HG03439 (cell line): ENCODE data around the gene TPSG1.
"Not testable (repeated sequence)": the region's sequence is repeated elsewhere in the genome, so short reads cannot be mapped to it uniquely, and the experiment has no call there.

ENCODE experiments used
- ATAC-seq: cut with Tn5 transposase; IDR thresholded peaks from one replicate; pipeline ENCODE4 v1.9.1; 2021; ENCODE audit warnings: mild to moderate bottlenecking, moderate library complexity; ENCODE audit not compliant: unreplicated experiment

Gene TPSG1

DNA sequence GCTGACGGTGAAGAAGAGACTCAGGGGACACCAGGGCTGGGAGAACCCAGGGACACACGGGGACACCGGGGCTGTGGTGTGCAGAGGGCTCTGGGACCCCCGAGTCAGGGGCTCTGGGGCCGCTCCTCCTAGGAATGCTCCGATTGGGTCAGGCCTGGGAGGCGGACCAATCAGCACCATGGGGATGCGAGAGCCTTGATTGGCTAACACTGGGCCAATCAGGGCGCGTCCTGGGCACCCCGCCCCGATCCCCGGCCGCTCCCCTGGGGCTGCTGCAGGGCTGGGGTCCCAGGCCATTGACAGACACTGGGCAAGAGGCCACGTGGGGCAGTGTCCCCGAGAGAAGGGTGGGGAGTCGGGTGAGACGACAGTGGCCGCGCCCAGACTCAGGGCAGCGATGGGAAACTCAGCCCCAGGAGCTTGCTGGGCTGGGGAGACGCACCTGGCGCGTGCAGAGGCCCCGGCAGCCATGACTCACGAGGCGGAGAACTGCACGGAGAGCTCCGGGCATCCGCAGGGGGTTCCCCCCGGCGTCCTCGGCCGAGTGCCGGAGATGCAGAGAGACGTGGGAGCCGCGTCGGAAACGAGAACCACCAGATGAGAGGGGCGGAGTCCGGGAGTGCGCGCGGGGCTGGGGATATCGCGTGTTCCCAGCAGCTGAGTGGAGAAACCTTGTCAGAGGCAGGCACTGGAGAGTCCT lies 7.1 kb upstream of the TPSG1 start:
- not testable (repeated sequence) for ATAC-seq

DNA sequence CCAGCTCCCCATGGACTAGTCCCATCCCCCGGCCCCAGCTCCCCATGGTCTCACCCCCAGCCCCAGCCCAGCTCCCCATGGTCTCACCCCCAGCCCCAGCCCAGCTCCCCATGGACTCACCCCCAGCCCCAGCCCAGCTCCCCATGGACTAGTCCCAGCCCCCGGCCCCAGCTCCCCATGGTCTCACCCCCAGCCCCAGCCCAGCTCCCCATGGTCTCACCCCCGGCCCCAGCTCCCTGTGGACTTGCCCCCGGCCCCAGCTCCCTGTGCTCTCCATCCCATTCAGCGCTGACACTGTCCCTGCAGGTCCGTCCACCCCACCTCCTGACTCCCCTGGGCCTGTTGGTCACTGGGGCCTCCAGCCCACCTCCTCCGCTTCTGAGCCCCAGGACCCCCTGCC lies 6.2 kb upstream of the TPSG1 start:
- not testable (repeated sequence) for ATAC-seq

DNA sequence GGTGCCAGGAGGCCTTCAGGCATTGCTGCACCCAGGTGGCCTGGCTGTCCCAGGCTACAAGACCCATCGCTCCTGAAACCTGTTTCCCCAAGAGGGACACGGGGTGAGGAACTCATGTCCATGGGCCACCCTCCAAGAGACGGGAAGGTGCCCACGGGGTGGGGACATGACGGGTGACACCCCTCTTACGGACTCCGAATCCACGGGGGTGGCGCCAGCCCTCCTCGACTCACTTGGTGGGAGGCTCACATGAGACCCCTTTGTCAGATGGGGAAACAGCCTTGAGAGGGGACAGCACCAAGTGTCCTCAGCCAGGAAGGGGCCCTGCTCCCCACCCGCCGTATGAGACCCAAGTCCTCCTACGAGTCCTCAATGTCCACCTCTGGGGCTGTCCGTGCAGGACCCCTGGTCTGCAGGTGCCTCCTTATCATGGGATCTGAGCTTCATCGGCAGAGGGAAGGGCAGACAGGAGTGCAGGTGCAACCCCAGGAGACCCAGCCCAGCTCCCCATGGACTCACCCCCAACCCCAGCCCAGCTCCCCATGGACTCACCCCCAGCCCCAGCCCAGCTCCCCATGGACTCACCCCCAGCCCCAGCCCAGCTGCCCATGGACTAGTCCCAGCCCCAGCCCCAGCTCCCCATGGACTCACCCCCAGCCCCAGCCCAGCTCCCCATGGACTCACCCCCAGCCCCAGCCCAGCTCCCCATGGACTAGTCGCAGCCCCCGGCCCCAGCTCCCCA lies 5.6 kb upstream of the TPSG1 start:
- not testable (repeated sequence) for ATAC-seq

DNA sequence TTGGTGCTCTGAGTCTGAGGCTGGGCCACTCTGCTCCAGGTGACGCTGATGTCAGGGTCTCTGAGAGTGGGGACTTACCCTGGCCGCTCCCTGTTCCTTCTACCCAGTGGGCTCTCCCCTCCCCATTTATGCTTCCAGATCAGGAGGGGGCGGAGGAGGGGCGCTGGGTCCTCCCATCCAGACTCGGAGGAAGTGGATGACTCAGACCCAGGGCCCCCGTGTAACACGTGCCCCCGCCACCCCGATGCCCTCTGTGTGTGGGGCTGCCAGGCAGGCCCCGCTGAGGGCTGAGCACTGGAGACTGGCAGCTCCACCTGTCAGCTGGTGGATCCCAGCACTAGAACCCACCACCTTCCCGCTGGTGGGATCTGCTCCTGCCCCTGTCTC lies 5.0 kb upstream of the TPSG1 start, which contains the start of gene TPSB2:
TSS of gene TPSB2 (minus strand) at position 101 of the 387 bp plus-strand sequence. CDS start 233 bp downstream, outside the sequence.
- not testable (repeated sequence) for ATAC-seq

DNA sequence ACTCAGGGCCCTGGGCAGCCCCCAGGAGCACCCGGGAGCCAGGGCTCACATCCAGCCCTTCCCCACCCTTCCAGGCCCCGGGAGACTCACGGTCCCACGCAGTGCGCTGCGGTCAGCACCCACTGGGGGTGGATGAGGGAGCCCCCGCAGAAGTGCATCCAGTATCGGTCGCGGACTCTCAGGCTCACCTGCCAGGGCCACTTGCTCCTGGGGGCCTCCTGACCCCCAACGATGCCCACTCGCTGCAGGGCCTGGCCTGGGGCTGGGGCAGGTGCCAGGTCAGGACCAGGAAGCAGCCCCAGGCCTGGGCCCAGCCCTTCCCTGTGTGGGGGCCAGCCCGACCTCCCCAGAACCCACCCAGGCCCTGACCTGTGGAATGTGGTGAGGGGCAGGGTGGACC lies 4.4 kb upstream of the TPSG1 start:
- ATAC-seq: not testable (repeated sequence)

DNA sequence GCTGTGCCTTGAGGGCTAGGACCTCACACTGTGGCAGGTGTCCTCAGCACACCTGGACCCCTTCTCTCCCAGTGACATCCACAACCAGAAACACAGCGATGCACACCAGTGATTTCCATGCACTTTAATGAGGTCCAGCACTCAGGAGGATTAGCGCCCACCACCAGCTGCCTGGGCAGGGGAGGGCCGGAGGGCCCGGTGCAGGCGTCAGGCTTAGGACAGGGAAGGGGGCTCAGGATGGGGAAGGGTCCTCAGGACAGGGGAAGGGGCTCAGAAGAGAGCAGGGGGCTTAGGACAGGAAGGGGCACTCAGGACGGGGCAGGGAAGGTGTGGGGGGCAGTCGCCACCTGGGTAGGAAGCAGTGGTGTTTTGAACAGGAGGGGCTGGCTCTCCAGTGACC lies 3.2 kb upstream of the TPSG1 start:
- ATAC-seq: not testable (repeated sequence)

DNA sequence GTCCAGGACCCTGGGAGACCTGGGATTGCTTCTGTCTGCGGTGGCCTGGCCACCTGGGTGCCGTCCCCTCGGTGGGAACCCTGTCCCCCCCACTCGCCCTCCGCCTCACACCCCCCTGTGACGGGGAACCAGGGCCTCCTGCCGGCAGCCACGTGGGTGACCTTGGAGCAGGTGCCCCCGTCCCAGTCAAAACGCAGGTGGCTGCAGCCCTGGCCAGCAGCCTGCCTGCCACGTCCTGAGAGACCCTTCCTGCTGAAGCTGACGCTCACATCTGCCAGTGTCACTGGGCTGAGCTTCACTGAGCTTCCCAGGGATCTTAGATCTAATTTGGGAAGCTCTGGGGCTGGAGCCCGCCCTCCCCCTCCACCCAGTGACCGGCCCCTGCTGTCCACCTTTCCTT lies 1.6 kb upstream of the TPSG1 start:
- ATAC-seq: not testable (repeated sequence)

DNA sequence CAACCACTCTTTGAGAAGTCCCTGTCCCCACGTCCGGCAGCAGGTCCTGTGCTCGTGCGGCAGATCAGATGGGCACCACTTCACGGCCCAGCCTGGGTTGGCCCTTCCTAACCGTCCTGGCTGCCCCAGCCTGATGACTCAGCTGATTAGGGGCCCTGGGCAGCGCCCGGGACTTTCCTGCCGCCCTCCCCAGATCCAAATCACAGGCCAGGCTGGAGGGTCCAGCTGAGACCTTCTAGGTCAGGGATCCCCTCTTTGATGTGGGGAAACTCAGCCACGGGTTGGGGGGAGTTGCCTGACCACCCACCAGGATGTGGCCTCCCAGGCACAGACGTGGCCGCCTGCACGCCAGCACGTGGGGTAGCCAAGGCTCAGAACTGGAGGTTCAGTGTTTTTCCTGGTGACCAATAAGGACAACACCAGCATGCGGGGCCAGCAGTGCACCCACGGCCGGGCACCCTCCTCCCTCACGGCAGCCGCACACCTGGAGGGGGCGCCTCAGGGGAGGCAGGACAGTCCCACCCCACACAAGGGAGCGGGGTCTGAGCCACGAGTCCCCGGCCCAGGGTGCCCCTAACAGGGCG lies 752 bp upstream of the TPSG1 start:
- ATAC-seq: not testable (repeated sequence)

DNA sequence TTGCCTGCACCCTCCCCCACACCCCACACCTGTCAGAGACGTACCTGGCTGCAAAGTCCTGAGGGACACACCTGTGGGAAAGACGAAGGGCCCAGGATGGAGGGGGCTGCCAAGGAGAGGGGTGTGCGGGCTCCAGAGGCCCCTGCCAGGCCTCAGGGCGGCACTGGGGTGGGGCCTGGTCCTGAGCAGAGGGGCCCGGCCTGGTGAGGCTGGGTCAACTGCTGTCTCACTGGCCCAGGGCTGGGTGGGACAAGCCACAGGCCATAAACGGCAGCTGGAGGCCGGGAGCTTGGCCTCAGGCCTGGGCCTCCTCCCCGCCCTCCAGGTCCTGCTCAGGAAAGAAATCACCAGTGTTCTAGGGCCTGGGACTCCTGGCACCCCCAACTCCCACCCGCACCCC lies 510 bp downstream of the TPSG1 start:
- ATAC-seq: no peak

DNA sequence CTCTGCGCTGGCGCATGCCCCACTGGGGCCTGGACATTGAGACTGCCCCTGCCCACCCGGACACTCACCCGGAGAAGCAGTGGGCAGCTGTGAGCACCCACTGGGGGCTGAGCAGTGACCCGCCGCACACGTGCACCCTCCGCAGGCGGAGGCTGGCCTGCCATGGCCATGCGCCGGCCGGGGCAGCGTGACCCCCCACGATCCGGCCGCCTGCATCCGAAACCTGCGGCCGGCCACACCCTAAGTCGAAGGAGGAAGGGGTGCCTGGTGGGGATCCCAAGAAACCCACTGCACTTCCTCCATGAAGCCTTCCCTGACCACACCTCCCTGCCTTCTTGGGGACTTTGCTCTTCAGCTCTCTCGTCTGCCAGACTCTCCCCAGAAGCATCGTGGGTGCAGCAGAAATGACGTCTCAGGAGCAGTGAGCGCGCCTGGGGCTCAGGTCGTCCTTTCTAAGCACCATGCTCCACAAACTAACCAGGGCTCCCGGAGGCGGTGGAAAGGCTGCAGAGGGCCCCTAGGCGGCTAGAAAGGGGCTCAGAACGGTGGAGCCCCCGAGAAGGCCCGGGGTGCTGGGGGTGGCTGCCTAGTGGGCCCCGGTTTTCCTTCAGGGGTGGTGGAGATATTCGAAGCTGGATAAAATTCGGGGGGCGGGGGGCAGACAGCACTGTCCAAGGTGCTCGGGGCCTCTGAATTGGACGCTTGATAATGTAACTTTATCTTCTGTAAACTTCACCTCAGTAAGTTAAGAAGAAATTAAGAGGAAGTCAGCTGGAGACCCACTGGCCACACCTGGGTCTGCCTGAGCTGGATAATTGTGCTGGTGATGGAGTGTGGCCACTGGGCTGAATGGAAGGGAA lies 1.5 kb downstream of the TPSG1 start:
- ATAC-seq: no peak

DNA sequence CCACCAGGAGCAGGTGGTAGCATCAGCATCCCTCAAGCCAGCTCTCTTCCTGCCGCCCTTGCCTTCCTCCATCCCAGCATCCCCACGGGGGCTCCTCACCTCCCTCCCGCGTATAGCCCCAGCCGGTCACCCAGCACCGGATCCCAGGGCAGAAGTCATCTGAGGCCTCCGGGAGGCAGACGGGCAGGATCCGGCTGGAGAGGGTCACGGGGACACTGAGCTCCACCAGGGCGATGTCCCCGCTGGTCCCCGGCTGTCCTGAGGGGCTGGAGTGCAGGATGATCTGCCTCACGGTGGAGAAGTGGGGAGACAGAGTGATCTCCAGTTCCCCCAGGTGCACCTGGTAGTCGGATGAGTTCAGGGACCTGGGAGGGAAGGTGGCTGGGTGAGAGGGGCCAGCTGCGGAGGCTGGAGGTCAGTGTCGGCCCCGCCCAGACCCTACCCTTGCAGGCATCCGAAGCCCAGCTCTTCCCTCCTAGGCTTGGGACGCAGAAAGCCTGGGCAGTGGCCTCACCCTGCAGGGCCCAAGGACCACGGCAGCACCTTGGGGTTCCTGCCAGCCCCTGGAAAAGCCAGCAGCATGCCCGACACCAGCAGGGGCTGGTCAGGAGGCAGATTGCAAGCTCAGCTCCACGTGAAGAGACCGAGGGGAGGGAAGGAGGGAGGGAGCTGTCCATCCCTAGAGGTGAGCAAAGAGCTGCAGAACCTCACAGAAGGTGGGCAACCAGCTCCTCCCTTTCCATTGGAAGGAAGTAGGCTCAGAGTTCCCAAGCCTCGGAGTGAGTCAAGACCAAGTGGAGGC lies 2.3 kb downstream of the TPSG1 start:
- ATAC-seq: no peak

DNA sequence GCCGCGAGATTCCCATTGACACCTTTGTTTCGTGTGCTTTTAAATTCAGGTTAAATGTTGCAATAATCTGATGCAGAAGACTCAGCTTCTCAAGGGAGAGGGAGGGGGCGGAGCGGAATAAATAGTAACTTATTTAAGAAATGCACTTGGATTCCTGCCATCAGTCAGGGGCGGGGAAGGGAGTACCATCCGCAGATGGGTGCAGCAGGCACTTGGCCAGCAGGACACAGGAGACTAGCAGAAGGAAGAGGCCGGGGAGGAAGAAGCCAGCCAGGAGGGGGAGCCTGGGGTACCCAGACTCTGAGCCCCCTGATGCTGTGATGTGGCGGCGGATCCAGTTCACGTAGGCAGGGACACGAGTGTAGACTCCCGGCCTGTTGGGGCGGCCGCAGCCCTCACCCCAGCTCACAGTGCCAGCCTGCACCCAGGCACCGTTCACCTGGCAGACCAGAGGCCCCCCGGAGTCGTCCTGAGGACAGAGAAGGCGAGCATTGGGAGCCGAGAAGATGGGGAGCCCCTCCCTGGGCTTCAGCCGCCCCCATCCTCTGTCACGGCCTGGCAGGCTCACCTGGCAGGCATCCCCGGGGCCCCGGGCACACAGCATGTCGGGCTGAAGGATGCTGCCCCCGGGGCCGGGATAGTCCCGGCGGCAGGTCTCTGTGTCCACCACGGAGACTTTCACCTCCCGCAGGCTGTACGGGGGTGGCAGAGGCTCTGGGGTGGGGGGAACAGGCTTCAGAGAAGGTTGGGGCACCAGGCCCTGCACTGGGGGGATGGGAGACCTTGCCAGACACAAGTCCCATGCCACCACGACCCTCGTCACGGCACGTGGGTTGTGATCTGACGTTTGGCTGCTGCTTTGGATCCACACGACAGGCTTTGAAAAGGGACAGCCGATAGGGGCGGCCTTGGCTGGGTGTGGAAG lies 3.2 kb downstream of the TPSG1 start:
- no peak for ATAC-seq

DNA sequence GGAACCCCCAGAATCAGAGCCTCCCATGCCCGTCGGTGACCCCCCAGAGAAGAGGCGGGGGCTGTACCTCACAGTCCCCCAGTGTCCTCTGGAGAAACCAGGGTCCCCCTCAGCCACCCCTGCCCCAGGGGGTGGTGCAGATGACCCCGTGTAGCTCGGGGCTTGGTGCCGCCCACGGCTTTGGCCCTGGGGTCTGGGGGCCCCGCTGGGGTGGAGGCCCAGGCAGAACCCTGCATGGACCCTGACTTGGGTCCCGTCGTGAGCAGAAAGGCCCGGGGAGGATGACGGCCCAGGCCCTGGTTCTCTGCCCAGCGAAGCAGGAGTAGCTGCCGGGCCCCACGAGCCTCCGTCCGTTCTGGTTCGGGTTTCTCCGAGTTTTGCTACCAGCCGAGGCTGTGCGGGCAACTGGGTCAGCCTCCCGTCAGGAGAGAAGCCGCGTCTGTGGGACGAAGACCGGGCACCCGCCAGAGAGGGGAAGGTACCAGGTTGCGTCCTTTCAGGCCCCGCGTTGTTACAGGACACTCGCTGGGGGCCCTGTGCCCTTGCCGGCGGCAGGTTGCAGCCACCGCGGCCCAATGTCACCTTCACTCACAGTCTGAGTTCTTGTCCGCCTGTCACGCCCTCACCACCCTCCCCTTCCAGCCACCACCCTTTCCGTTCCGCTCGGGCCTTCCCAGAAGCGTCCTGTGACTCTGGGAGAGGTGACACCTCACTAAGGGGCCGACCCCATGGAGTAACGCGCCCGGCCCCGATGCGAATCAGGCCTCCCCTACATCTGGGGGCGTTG lies 4.0 kb downstream of the TPSG1 start:
- no peak for ATAC-seq

DNA sequence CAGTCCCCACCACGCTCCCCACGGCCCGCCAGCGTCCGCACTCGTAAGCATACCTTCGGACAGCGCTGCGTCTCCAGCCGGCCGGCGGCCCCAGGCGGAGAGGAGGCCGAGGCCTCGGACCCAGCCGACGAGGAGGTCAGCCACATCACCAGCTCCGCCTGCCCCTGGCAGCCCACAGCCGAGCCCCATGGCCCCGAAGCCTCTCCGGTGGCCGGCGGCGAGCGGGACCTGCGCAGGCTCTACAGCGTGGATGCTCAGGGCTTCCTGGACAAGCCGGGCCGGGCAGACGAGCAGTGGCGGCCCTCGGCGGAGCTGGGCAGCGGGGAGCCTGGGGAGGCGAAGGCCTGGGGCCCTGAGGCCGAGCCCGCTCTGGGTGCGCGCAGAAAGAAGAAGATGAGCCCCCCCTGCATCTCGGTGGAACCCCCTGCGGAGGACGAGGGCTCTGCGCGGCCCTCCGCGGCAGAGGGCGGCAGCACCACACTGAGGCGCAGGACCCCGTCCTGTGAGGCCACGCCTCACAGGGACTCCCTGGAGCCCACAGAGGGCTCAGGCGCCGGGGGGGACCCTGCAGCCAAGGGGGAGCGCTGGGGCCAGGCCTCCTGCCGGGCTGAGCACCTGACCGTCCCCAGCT lies 4.9 kb downstream of the TPSG1 start:
- ATAC-seq: no peak

DNA sequence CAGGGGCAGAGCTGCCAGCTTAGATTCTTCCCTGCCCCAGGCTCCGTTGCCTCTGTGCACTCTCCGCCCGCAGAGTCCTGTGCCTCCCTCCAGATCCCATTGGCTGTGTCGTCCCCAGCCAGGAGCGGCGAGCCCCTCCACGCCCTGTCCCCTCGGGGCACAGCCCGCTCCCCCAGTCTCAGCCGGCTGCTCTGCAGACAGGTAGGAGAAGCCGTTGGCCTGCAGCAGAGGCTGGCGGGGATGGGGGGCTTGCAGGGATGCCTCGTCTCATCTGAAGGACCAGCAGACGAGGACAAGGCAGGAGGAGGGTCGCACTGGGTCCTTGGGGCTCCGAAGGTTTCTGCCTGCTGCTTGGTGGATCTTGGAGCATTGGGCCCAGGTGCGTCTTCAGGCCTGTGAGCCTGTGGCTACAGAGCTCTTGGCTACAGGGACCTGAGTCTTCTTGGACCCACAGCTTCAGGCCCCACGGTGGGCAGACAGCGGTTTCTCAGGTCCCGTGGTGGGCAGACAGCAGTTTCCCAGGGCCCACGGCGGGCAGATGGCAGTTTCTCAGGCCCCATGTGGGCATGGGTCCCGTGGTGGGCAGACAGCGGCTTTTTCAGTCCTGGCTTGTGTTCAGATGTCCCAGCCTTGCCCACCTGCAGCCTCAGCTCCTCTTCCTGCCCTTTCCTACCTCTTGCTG lies 6.0 kb downstream of the TPSG1 start:
- ATAC-seq: no peak

DNA sequence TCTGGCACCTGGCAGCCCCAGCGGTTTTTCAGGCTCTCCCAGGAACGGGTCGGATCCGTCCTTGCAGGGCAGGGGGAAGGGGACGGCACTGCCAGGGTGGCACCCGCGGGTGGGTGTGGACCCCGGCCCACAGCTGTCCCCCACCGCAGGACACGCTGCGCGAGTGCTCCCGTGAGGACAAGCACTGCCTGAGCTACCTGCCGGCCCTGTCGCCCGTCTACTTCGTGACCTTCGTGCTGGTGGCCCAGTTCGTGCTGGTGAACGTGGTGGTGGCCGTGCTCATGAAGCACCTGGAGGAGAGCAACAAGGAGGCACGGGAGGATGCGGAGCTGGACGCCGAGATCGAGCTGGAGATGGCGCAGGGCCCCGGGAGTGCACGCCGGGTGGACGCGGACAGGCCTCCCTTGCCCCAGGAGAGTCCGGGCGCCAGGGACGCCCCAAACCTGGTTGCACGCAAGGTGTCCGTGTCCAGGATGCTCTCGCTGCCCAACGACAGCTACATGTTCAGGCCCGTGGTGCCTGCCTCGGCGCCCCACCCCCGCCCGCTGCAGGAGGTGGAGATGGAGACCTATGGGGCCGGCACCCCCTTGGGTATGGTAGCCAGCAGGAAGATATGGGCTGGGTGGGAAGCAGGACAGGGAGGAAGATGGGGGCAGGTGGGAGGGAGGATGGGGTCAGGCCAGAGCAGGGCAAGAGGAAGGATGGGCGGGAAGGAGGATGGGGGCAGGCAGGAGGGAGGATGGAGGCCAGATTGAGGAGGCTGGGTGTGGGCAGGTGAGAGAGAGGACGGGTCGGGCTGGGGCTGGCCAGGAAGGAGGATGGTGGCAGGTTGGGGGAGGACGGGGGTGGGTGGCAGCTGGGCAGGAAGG lies 6.8 kb downstream of the TPSG1 start:
- no peak for ATAC-seq
